ENCODE results near the gene SCAMP3. TPM values are rescaled to one million over a fixed set of nuclear protein-coding genes. Genes with fewer than 3 reads are reported as not detected.

The SCAMP3 gene
- total RNA-seq, 1 experiment from 2014 or later, result 64.2 TPM

- peak overlapping the region; percentile 62 for H3K27ac ChIP-seq (ENCODE audit: low read depth, low read length)
- peak overlapping the region; percentile 75 to 84 for H3K4me3 ChIP-seq (replicated peaks in 1 of 2; ENCODE audit: low read depth in 1 of 2, low read length in 2 of 2)
- no peak for ATAC-seq
- H3K9me3 ChIP-seq (ENCODE audit: control insufficient read depth in 1 of 2, insufficient read depth in 1 of 2, low read depth in 1 of 2, low read length in 2 of 2), result no peaks in the 10 kb centered on the region
- no peaks in the 10 kb centered on the region for H3K27me3 ChIP-seq (ENCODE audit: insufficient read depth, low read length)
- peak overlapping the region; percentile 95 for H3K4me2 ChIP-seq (ENCODE audit: low read length)
- H2AFZ ChIP-seq (ENCODE audit: low read depth, low read length, poor library complexity, severe bottlenecking), result no peak overlapping the region
- intact Hi-C loops (cut with micrococcal nuclease), result loop anchor here (5.0 kb wide), 1 partner anchor 53 kb away; the partner anchor contains the start of gene FDPS
- ChIA-PET POLR2A (no interaction called here), RAD21 (ENCODE audit: low non-redundant PET in 1 of 2, low total read pairs in 2 of 2, uncharacterized antibody in 2 of 2, unreplicated experiment in 2 of 2) (no interaction called here), CTCF (interaction anchor here (1.5 kb wide), 1 partner anchor 81 kb away, joined by 3 read pairs; the partner anchor contains the start of gene KRTCAP2)
- peaks cover 16 to 35% of the 10 kb centered on the region in 2 experiments; a peak in 3 of 4 replicates for H3K4me1 ChIP-seq (ENCODE audit: control insufficient read depth in 1 of 2, insufficient read depth in 2 of 2, low read length in 2 of 2)
- H3K79me2 ChIP-seq (ENCODE audit: insufficient read depth, low read length), result peaks cover 11% of the 10 kb centered on the region; the same call in 1 of the 2 replicates
- peaks cover 7 to 8% of the 10 kb centered on the region in 2 experiments; a peak in 3 of 4 replicates for H3K36me3 ChIP-seq (ENCODE audit: control insufficient read depth in 1 of 2, insufficient read depth in 2 of 2, low read length in 2 of 2)
- H4K20me1 ChIP-seq (ENCODE audit: insufficient read depth), result no peaks in the 10 kb centered on the region
- H3K9ac ChIP-seq (ENCODE audit: low read length), result peak overlapping the region; percentile 81
- no peak for DNase-seq (ENCODE audit: low read depth, low spot score)
- BruUV-seq (replicated peaks), result no TSS peak
- TF ChIP-seq ELF1 (IDR thresholded peaks at IDR 0.05; ENCODE audit: borderline replicate concordance, low read depth), result no peak
- no peak for TF ChIP-seq SIN3A (IDR thresholded peaks at IDR 0.05; ENCODE audit: low read depth)
- TF ChIP-seq RAD21 (IDR thresholded peaks at IDR 0.05; ENCODE audit: low read depth), result no peak
- TF ChIP-seq EZH2 (IDR thresholded peaks at IDR 0.05), result no peak
- TF ChIP-seq CBX3 (IDR thresholded peaks at IDR 0.05; ENCODE audit: low read depth), result no peak
- TF ChIP-seq ATF3 (IDR thresholded peaks at IDR 0.05), result no peak
- TF ChIP-seq POLR2AphosphoS5 (IDR thresholded peaks at IDR 0.05; ENCODE audit: low read depth, low read length), result no peak
- TF ChIP-seq FOSL1 (IDR thresholded peaks at IDR 0.05; ENCODE audit: low read depth), result no peak
- no peak for TF ChIP-seq SRF (IDR thresholded peaks at IDR 0.05; ENCODE audit: low read depth)
- no peak for TF ChIP-seq TCF7L2 (IDR thresholded peaks at IDR 0.05; ENCODE audit: borderline replicate concordance, extremely low read depth, insufficient read depth, insufficient read length)
- TF ChIP-seq EZH2phosphoT487 (IDR thresholded peaks at IDR 0.05; ENCODE audit: borderline replicate concordance), result no peak
- TF ChIP-seq YY1 (IDR thresholded peaks at IDR 0.05; ENCODE audit: extremely low read depth, insufficient replicate concordance, low read depth, low read length), result no peak
- no peaks in the 10 kb centered on the region for H3K9me2 ChIP-seq (ENCODE audit: insufficient read depth)
These were observed 7.9 kb downstream of the SCAMP3 start for GRCh38 chr1:155254228-155254713.
